Measurements from ENCODE around the gene PRSS23.
A peak's percentile ranks its signal among the peaks of the same experiment; 100 is the strongest.
"Not testable (repeated sequence)": the region's sequence is repeated elsewhere in the genome, so short reads cannot be mapped to it uniquely, and the experiment has no call there.

PRSS23 gene

DNA sequence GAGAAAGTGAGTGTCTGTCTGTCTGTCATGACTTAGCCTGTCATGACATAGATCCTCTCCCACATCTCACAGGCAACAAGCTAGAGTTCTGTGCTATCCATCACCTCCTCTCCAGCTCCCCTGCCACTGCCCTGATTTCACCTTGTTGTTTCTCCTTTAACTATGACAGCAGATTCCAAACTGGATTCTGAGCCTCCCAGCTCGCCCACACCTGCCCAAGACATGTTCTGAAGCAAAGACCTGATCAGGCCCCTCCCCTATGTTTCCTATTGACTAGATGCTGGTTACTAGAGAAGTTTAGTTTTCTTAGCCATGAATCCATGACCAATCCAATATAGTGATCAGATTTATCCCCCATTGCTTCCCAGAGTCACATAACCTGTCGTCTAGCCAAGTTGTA is 15.4 kb downstream of the PRSS23 start:
- no peak for DNase-seq

DNA sequence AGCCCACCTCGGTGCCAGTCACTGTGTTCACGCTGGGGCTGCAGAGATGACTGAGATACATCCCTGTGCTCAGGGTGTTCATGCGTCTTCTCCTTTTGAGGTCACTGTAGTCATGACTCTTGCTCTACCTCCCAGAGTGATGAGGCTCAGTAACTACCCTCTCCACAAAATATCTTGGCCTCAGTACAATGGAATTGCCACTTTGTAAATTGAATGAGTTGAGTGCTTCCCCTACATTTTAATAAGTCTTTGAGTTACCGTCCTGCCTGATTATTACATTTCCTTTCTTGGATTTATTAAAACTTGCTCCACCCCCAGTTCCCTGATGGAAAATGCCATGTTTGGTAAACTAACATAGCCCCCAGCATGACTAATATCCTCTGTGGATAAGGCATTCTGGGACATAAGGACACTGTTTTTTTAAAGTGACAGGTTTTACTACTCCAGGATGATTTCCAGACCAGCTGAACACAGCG is 15.9 kb downstream of the PRSS23 start:
- peak; percentile 77 for DNase-seq

DNA sequence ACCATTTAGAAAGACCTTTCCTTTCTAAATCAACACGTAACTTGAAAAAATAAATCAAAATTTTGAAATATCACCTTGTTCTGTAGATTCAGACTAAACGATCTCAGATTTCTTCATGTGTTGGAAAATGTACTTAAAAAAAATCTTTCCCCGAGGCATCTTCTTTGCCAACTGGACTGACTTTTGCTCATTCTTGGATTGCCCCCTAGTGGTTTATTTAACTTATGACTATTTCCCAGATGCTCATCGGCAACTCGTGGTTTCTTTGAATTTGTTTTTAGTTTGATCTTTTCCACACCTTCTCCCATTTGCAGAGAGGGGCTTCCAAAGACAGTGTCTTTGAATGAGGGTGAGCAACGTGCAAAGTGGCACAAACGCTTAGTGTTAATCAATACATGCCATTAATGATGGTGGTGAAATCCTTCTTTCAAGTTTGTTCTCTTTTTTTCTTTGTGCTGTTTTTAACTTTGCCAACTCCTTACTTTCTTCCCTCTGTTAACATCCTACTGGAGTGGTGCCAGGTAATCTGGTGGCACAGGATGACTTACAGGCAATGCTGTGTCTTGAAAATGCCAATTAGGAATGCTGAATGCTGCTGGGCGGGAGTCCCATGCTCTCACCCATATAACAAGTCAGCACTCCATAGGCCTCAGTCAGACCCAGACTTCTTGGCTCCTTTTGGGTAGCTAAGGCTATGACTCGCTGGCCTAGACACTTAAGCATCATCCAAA is 18.3 kb downstream of the PRSS23 start:
- peak; percentile 74 for DNase-seq

DNA sequence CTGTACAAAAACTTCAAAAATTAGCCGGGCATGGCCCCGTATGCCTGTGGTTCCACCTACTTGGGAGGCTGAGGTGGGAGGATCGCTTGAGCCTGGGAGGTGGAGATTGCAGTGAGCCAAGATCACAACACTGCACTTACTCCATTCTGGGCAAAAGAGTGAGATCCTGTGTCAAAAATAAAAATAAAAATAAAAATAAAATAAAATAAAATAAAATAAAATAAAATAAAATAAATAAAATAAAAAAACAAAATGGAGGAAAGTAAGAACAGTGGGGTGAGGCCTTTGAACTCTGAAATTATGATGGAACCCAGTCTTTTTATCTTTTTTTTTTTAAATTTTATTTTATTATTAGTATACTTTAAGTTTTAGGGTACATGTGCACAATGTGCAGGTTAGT is 23.8 kb downstream of the PRSS23 start:
- not testable (repeated sequence) for DNase-seq

DNA sequence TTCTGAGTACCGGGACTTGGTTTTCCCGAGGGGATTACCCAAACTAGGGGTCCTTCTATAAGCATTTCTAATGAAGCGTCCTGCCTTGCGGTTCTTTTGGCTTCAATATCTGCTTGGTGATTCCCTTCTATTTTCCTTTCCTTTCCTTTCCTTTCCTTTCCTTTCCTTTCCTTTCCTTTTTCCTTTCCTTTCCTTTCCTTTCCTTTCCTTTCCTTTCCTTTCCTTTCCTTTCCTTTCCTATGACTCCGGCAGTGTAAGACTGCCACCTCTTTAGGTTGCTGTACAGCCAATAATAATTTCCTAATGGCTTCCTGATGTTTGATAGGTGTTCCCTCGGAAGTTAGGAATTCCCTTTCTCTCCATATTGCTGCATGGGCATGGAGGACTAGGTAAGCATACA is 34.0 kb downstream of the PRSS23 start:
- DNase-seq = not testable (repeated sequence)

DNA sequence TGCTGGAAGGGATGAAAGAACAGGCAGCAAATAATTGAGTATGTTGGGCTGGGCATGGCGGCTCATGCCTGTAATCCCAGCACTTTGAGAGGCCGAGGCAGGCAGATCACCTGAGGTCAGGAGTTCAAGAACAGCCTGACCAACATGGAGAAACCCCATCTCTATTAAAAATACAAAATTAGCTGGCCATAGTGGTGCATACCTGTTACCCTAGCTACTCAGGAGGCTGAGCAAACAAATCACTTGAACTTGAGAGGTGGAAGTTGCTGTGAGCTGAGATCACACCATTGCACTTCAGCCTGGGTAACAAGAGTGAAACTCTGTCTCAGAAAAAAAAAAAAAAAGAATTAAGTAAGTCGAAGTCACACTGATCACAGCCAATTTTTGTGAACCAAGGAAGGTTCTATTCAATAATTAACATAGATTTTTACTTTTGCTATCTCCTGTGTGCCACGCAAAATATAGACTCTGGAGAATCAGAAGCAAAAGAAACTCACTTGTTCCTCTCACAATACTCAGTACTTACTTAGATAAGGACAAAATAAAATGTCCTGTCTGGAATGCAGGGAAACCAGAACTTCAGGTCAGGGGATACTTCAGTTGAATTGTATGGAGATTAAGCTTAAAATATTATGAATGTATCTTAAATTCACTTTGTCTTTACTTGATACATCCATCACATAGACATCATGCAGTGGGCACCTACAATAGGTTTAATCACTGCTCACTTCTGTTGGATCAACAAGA is 44.6 kb downstream of the PRSS23 start:
- not testable (repeated sequence) for DNase-seq

DNA sequence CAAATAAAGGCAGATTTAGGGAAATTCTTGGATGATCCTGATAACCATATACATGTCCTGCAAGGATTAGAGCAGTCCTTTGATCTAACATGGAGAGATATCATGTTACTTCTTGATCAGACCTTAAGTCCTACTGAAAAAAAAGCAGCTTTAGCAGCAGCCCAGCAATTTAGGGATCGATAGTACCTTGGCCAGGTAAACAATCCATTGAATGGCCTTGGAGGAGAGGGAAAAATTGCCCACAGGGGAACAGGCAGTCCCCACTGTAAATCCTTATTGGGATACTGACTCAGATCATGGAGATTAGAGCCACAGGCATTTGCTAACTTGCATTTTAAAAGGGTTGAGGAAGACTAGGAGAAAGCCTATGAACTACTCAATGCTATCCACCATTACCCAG is 47.8 kb downstream of the PRSS23 start:
- DNase-seq = no peak

DNA sequence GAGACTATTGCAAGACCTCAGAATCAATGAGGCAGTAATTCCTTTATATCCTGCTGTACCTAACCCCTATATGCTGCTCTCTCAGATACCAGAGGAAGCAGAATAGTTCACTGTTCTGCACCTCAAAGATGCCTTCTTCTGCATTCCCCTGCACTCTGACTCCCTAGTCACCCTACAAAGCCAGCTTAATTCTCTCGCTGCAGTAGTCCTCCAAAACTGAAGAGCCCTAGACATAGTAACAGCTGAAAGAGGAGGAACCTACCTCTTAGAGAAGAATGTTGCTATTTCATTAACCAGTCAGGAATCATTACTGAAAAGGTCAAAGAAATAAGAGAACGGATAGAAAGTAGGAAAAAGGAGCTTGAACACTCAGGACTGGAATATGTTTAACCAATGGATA is 49.3 kb downstream of the PRSS23 start:
- DNase-seq = no peak
